Prostate gland (tissue), 2 donors: ENCODE data around the gene CAMK2N2.

Experiments
- POLR2A ChIP-seq: fragments of 450-650 bp; IDR thresholded peaks from one replicate; pipeline ENCODE4 v1.6.1; 2016; ENCODE audit warnings: antibody characterized with exemption, mild to moderate bottlenecking
- POLR2AphosphoS5 ChIP-seq: sonication (generic); formaldehyde crosslinking; IDR thresholded peaks from one replicate; pipeline ENCODE4 v1.6.1; 2017; ENCODE audit warnings: antibody characterized with exemption
- TF ChIP-seq, protein P1 (sequence below), 4 experiments: fragments of 200-600 bp in 2 of 4; fragments of 450-650 bp in 2 of 4; sonication (generic) in 2 of 4; IDR thresholded peaks; 1 replicate in 3 of 4; 2 replicates in 1 of 4; pipeline ENCODE4 v1.5.1; 2016 to 2019; ENCODE audit warnings: antibody characterized with exemption in 4 of 4, mild to moderate bottlenecking in 2 of 4, moderate library complexity in 2 of 4

DNA sequence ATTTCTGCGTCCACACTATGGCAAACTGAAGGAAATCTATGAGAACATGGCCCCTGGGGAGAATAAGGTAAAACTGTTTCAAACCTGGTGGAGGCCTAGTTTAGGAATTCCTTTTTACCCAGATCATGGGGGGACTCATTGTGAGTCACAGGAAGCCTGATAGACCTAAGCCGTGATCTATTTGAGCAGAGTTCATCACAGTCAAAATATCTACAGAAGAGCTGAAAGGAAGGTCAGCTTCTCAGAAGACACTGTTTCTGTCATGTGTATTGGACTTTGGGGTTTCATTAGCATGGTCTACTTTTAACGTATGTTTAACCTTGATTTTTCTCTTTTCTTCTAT lies 39.0 kb upstream of the CAMK2N2 start:
- TF ChIP-seq, protein P1, sequence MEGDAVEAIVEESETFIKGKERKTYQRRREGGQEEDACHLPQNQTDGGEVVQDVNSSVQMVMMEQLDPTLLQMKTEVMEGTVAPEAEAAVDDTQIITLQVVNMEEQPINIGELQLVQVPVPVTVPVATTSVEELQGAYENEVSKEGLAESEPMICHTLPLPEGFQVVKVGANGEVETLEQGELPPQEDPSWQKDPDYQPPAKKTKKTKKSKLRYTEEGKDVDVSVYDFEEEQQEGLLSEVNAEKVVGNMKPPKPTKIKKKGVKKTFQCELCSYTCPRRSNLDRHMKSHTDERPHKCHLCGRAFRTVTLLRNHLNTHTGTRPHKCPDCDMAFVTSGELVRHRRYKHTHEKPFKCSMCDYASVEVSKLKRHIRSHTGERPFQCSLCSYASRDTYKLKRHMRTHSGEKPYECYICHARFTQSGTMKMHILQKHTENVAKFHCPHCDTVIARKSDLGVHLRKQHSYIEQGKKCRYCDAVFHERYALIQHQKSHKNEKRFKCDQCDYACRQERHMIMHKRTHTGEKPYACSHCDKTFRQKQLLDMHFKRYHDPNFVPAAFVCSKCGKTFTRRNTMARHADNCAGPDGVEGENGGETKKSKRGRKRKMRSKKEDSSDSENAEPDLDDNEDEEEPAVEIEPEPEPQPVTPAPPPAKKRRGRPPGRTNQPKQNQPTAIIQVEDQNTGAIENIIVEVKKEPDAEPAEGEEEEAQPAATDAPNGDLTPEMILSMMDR (IDR thresholded peaks at IDR 0.05), result no peak
- no peak for TF ChIP-seq POLR2A
- no peak for TF ChIP-seq POLR2AphosphoS5
